ENCODE measurements around the gene SGSM1.
"Not testable (repeated sequence)": the region's sequence is repeated elsewhere in the genome, so short reads cannot be mapped to it uniquely, and the experiment has no call there.

SGSM1 gene

GRCh38 chr22:24905909-24906308 lies 99.9 kb downstream of the SGSM1 start:
- ATAC-seq, result no peak

- ATAC-seq, result not testable (repeated sequence)
Measured at GRCh38 chr22:24907101-24907500, 101.1 kb downstream of the SGSM1 start.

- ATAC-seq, result no peak
Measured at GRCh38 chr22:24920029-24920428, 114.0 kb downstream of the SGSM1 start.

GRCh38 chr22:24925586-24926427 lies 119.8 kb downstream of the SGSM1 start:
- ATAC-seq, result no peak

GRCh38 chr22:24926428-24926725 lies 120.4 kb downstream of the SGSM1 start:
- ATAC-seq, result no peak

- no peak for ATAC-seq
Measured at GRCh38 chr22:24926849-24927579, 121.0 kb downstream of the SGSM1 start.

- no peak for ATAC-seq
Measured at GRCh38 chr22:24928322-24928721, 122.3 kb downstream of the SGSM1 start.

- ATAC-seq, result no peak
Measured at GRCh38 chr22:24930678-24931077, 124.7 kb downstream of the SGSM1 start.

- no peak for ATAC-seq
Measured at GRCh38 chr22:24935771-24936483, 129.9 kb downstream of the SGSM1 start.

- ATAC-seq, result no peak
Measured at GRCh38 chr22:24937114-24937513, 131.1 kb downstream of the SGSM1 start.

GRCh38 chr22:24938741-24939341 lies 132.8 kb downstream of the SGSM1 start:
- peak in 1 of 2 donors; percentile 48 for ATAC-seq

GRCh38 chr22:24942301-24942700 lies 136.3 kb downstream of the SGSM1 start:
- no peak for ATAC-seq

GRCh38 chr22:24944217-24944937 lies 138.4 kb downstream of the SGSM1 start:
- no peak for ATAC-seq

- ATAC-seq, result no peak
Measured at GRCh38 chr22:24945430-24945829, 139.4 kb downstream of the SGSM1 start.

GRCh38 chr22:24947383-24947782 lies 141.4 kb downstream of the SGSM1 start:
- ATAC-seq, result no peak

GRCh38 chr22:24947881-24948280 lies 141.9 kb downstream of the SGSM1 start:
- ATAC-seq, result no peak

GRCh38 chr22:24948356-24949202 lies 142.6 kb downstream of the SGSM1 start:
- no peak for ATAC-seq

GRCh38 chr22:24950272-24950902 lies 144.4 kb downstream of the SGSM1 start:
- ATAC-seq, result no peak

- ATAC-seq, result peak; percentile 92
Measured at GRCh38 chr22:24951942-24952836, 146.2 kb downstream of the SGSM1 start, which contains the start of gene KIAA1671. Gene KIAA1671, plus strand, starts transcription at chr22:24952716. Its CDS starts 75,284 bp downstream, at chr22:25028000.

All from activated CD4-positive, CD25-positive, alpha-beta regulatory T cell treated with anti-CD3 and anti-CD28 coated beads, Interleukin-2, amount 50 U/mL, for 24 hours (primary cell).